OCI-LY7 (cell line): ENCODE data around the gene BEND7. TPM values are rescaled to one million over a fixed set of nuclear protein-coding genes. Genes with fewer than 3 reads are reported as not detected.

Experiments
- BruUV-seq: library from RNA; stranded (reverse); fragments of 400-500 nt; replicated peaks from 2 replicates; lab custom pipeline; 2021; lab: Mats Ljungman, UMichigan
- CTCF ChIA-PET: fragments of 300-600 bp; sonication (Branson Sonifier 250); formaldehyde crosslinking; loops from one replicate; lab custom pipeline; 2022; ENCODE audit warnings: antibody characterized with exemption; ENCODE audit not compliant: unreplicated experiment; lab: Charles Lee
- POLR2A ChIA-PET: fragments of 300-600 bp; sonication (Branson Sonifier 250); formaldehyde crosslinking; loops from one replicate; lab custom pipeline; 2022; ENCODE audit warnings: antibody characterized with exemption; lab: Charles Lee
- DNase-seq: peaks from one replicate; pipeline ENCODE4 v3.0.0-alpha.2; 2015; ENCODE audit warnings: low spot score
- H2AFZ ChIP-seq: fragments of 200-600 bp; sonication (generic), shearing (Covaris generic); 2 replicates; pipeline ENCODE4 v1.6.1; 2014; ENCODE audit warnings: mild to moderate bottlenecking, antibody characterized with exemption, low read length, moderate library complexity
- H3K27ac ChIP-seq: fragments of 200-600 bp; sonication (generic); 2 replicates; pipeline ENCODE4 v1.5.1; 2014; ENCODE audit warnings: mixed run types, low read depth, mild to moderate bottlenecking, moderate library complexity, low read length, inconsistent platforms; ENCODE audit not compliant: poor library complexity, severe bottlenecking
- H3K36me3 ChIP-seq: fragments of 200-600 bp; sonication (generic); 2 replicates; pipeline ENCODE4 v1.6.1; 2014; ENCODE audit warnings: mild to moderate bottlenecking, antibody characterized with exemption, low read length, moderate library complexity, mixed read lengths; ENCODE audit not compliant: insufficient read depth
- H3K4me1 ChIP-seq: fragments of 200-600 bp; sonication (generic); 2 replicates; pipeline ENCODE4 v1.5.1; 2014; ENCODE audit warnings: mild to moderate bottlenecking, low read length; ENCODE audit not compliant: insufficient read depth, poor library complexity, severe bottlenecking
- H3K4me2 ChIP-seq: fragments of 200-600 bp; sonication (generic); 2 replicates; pipeline ENCODE4 v1.6.1; 2014; ENCODE audit warnings: mild to moderate bottlenecking, low read length
- H3K4me3 ChIP-seq: fragments of 200-600 bp; sonication (generic); 2 replicates; pipeline ENCODE4 v1.5.1; 2014; ENCODE audit warnings: mild to moderate bottlenecking, low read depth, low read length; ENCODE audit not compliant: poor library complexity, severe bottlenecking
- H3K79me2 ChIP-seq: fragments of 200-600 bp; sonication (generic); 2 replicates; pipeline ENCODE4 v1.6.1; 2016; ENCODE audit warnings: low read depth, mild to moderate bottlenecking, low read length, moderate library complexity, mixed read lengths; ENCODE audit not compliant: insufficient read depth
- H3K9me2 ChIP-seq: fragments of 200-600 bp; sonication (generic); 2 replicates; pipeline ENCODE4 v1.6.1; 2016; ENCODE audit warnings: mild to moderate bottlenecking, low read length, mixed read lengths; ENCODE audit not compliant: insufficient read depth
- H3K9me3 ChIP-seq: fragments of 200-600 bp; sonication (generic); 2 replicates; pipeline ENCODE4 v1.6.1; 2014; ENCODE audit warnings: mild to moderate bottlenecking, mixed run types, low read length, mixed read lengths
- H4K20me1 ChIP-seq: fragments of 200-600 bp; sonication (generic); 2 replicates; pipeline ENCODE4 v1.6.1; 2014; ENCODE audit warnings: mild to moderate bottlenecking, antibody characterized with exemption, low read length, moderate library complexity, mixed read lengths; ENCODE audit not compliant: insufficient read depth
- EZH2phosphoT487 ChIP-seq: fragments of 200-600 bp; sonication (generic); IDR thresholded peaks from 2 replicates; pipeline ENCODE4 v1.6.1; 2018; ENCODE audit warnings: low read depth, borderline replicate concordance, mild to moderate bottlenecking, mixed run types, antibody characterized with exemption, low read length, moderate library complexity, mixed read lengths
- intact Hi-C: fragments of 100-400 bp; cut with micrococcal nuclease; formaldehyde crosslinking; loops from one replicate; pipeline ENCODE4 v1.10.0; 2022; ENCODE audit not compliant: unreplicated experiment
- total RNA-seq, 2 experiments: library from RNA; depleted of rRNA in 1 of 2; stranded (reverse); fragments of >200 nt in 1 of 2; shearing (Covaris generic) in 1 of 2; gene quantifications; 2 replicates each; pipeline ENCODE4 v1.2.3, GENCODE V29; 2014 to 2022
- TF ChIP-seq, protein P1 (sequence below): fragments of 200-600 bp; sonication (generic); conservative IDR thresholded peaks from 2 replicates; pipeline ENCODE4 v1.5.1; 2014; ENCODE audit warnings: mild to moderate bottlenecking, antibody characterized with exemption, low read length, moderate library complexity, mixed read lengths

Gene BEND7
- total RNA-seq, 2 experiments from 2014 or later, result not detected

- Histone ChIP-seq H3K36me3 (no peaks in the 10 kb centered on the region), H3K4me2 (no peak overlapping the region), H4K20me1 (no peaks in the 10 kb centered on the region), H3K4me3 (no peak overlapping the region), H3K9me2 (no peaks in the 10 kb centered on the region), H2AFZ (no peak overlapping the region), H3K9me3 (no peaks in the 10 kb centered on the region), H3K79me2 (no peaks in the 10 kb centered on the region), H3K4me1 (no peaks in the 10 kb centered on the region), H3K27ac (no peak overlapping the region)
- BruUV-seq, result no TSS peak
- ChIA-PET CTCF (no interaction called here), POLR2A (no interaction called here)
- TF ChIP-seq, protein P1, sequence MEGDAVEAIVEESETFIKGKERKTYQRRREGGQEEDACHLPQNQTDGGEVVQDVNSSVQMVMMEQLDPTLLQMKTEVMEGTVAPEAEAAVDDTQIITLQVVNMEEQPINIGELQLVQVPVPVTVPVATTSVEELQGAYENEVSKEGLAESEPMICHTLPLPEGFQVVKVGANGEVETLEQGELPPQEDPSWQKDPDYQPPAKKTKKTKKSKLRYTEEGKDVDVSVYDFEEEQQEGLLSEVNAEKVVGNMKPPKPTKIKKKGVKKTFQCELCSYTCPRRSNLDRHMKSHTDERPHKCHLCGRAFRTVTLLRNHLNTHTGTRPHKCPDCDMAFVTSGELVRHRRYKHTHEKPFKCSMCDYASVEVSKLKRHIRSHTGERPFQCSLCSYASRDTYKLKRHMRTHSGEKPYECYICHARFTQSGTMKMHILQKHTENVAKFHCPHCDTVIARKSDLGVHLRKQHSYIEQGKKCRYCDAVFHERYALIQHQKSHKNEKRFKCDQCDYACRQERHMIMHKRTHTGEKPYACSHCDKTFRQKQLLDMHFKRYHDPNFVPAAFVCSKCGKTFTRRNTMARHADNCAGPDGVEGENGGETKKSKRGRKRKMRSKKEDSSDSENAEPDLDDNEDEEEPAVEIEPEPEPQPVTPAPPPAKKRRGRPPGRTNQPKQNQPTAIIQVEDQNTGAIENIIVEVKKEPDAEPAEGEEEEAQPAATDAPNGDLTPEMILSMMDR, result no peak
- TF ChIP-seq EZH2phosphoT487, result no peak
- intact Hi-C loops, result no loop called here
- DNase-seq, result no peak
Observed at GRCh38 chr10:13450069-13450468, 78.7 kb downstream of the BEND7 start.

DNA sequence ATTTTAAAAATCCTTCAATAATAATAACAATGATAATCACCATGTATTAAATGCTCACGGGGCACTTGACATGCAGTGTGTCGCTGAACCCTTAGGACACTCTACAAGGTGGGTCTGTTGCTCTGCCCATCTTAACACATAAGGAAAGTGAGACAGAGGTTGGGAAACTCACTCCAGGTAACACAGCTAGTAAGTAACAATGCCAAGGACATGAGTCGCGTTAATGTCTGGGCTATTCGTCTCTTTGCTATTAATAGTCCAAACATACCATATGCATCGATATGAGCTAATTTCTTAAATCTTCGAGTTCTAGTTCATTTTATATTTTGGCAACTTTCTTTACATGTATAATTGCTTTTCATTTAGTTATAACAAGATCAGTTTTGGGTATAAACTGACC lies 79.5 kb downstream of the BEND7 start:
- no peak for DNase-seq
- TF ChIP-seq EZH2phosphoT487, result no peak
- TF ChIP-seq, protein P1, result no peak
- POLR2A ChIA-PET, result interaction anchor here (0.6 kb wide), 1 partner anchor 1605 kb away, joined by 3 read pairs; no protein-coding TSS in a partner anchor
- Histone ChIP-seq H3K4me3 (no peak overlapping the region), H3K9me3 (no peaks in the 10 kb centered on the region), H3K79me2 (no peaks in the 10 kb centered on the region), H3K4me1 (no peaks in the 10 kb centered on the region), H3K4me2 (no peak overlapping the region), H4K20me1 (no peaks in the 10 kb centered on the region), H2AFZ (no peak overlapping the region), H3K36me3 (no peaks in the 10 kb centered on the region), H3K9me2 (no peaks in the 10 kb centered on the region), H3K27ac (no peak overlapping the region)
- CTCF ChIA-PET, result no interaction called here
- intact Hi-C loops, result no loop called here
- BruUV-seq, result no TSS peak

DNA sequence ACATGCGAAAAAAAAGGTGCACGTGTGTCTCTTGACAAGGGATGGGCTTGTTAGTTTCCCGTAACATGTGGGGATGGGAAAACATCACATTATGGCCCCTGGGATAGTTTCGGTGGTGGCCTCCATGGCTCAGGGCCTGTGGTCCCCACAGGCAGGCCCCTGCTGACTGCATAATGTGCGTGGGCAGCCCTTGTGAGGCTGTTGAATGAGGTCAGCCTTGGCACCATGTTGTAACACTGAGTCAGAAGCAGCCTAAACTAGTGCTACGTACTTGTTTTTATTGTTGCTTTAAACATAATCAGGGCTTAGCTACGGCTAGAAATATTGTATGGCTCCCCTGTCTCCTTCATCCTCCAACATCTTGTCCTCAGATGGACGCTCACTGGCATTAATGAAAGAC lies 80.6 kb downstream of the BEND7 start:
- Histone ChIP-seq H2AFZ (no peak overlapping the region), H4K20me1 (no peaks in the 10 kb centered on the region), H3K9me2 (no peaks in the 10 kb centered on the region), H3K27ac (no peak overlapping the region), H3K36me3 (no peaks in the 10 kb centered on the region), H3K4me1 (no peaks in the 10 kb centered on the region), H3K4me2 (no peak overlapping the region), H3K79me2 (no peaks in the 10 kb centered on the region), H3K4me3 (no peak overlapping the region), H3K9me3 (no peaks in the 10 kb centered on the region)
- intact Hi-C loops, result no loop called here
- no peak for TF ChIP-seq EZH2phosphoT487
- TF ChIP-seq, protein P1, result no peak
- POLR2A ChIA-PET, result interaction anchor here (0.7 kb wide), 1 partner anchor 9 kb away, joined by 4 read pairs; no protein-coding TSS in a partner anchor
- CTCF ChIA-PET, result no interaction called here
- no TSS peak for BruUV-seq
- DNase-seq, result no peak
